Ishikawa (cell line): Measurements from ENCODE around the gene TMEM19.

Source experiments
- CEBPB ChIP-seq: IDR thresholded peaks from 2 replicates; pipeline ENCODE4 v1.6.1; 2012
- EP300 ChIP-seq: IDR thresholded peaks from 2 replicates; pipeline ENCODE4 v1.6.1; 2012; ENCODE audit warnings: borderline replicate concordance
- FOXM1 ChIP-seq: IDR thresholded peaks from 2 replicates; pipeline ENCODE4 v1.6.1; 2012; ENCODE audit warnings: low read depth, borderline replicate concordance
- YY1 ChIP-seq: IDR thresholded peaks from 2 replicates; pipeline ENCODE4 v1.6.1; 2012; ENCODE audit warnings: low read depth

DNA sequence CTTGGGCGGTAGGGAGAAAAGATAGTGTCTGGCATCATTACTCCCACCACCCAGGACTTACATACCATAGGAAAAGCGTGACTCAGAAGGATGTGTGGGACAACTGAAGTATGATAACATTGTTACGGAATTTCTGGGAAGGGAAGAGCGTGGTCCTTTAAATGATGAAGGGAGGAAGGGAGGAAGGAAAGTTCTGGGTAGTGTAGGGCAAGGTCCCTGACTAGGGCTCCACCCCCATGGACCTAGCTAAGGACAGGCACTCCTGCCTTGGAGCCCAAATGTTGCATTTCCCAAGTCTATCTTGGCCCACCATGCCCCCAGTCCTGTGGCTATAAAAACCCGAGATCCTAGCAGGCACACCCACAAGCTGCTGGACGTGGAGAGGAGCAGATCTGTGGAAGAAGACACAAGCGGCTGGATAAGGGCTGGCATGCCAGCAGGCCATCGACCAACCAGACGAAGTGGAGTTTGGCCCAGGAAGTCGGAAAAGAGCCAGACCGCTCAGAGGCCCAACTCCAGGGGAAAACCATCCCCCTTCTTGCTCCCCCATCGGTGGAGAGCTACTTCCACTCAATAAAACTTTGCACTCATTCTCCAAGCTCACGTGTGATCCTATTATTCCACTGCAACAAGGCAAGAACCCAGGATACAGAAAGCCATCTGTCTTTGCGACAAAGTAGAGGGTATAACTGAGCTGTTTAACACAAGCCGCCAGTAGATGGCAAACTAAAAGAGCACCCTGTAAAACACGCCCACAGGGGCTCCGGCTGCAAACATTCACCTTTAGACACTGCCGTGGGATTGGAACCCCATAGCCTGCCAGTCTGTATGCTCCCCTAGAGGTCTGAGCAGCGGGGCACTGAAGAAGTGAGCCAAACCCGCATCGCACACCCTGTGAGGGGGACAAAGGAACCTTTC, 45.8 kb downstream of the TMEM19 start:
- TF ChIP-seq EP300 (no peak), YY1 (no peak), CEBPB (no peak), FOXM1 (no peak)
